Nucleus accumbens (tissue), 56 donors: ENCODE data around the gene MYORG.
"Not testable (repeated sequence)": the region's sequence is repeated elsewhere in the genome, so short reads cannot be mapped to it uniquely, and the experiment has no call there.

Experiments used
- DNase-seq, 56 donors: peaks; one replicate each; lab custom pipeline; 2025; lab: John Stamatoyannopoulos, UW

The MYORG gene

GRCh38 chr9:34338079-34338478 lies 38.6 kb downstream of the MYORG start:
- DNase-seq = not testable (repeated sequence)

- no peak for DNase-seq
Measured at GRCh38 chr9:34337403-34337802, 39.3 kb downstream of the MYORG start.

GRCh38 chr9:34335376-34335775 lies 41.3 kb downstream of the MYORG start:
- DNase-seq = no peak

GRCh38 chr9:34334916-34335315 lies 41.8 kb downstream of the MYORG start:
- peak in 5 of 56 donors; percentile 27 to 69 (median 42) for DNase-seq

- peak in 50 of 56 donors; percentile 15 to 87 (median 66) for DNase-seq
Measured at GRCh38 chr9:34334337-34334824, 42.3 kb downstream of the MYORG start.

- DNase-seq = no peak
Measured at GRCh38 chr9:34333836-34334235, 42.9 kb downstream of the MYORG start.

- DNase-seq = peak in 17 of 56 donors; percentile 3 to 48 (median 16)
Measured at GRCh38 chr9:34332076-34332964, 44.4 kb downstream of the MYORG start.

- DNase-seq = no peak
Measured at GRCh38 chr9:34331196-34331595, 45.5 kb downstream of the MYORG start.

- DNase-seq = peak; percentile 69 to 99 (median 96)
Measured at GRCh38 chr9:34328987-34329832, 47.5 kb downstream of the MYORG start, which contains the start of the genes KIF24 and NUDT2. Gene KIF24 (minus strand): TSS chr9:34329268. CDS start chr9:34311346, 17,922 bp downstream. Gene NUDT2 (plus strand): TSS chr9:34329569. CDS start chr9:34339040, 9,471 bp downstream.

GRCh38 chr9:34328500-34328986 lies 48.2 kb downstream of the MYORG start:
- peak in 1 of 56 donors; percentile 52 for DNase-seq

- no peak for DNase-seq
Measured at GRCh38 chr9:34326690-34327089, 50.0 kb downstream of the MYORG start.

- no peak for DNase-seq
Measured at GRCh38 chr9:34322899-34323591, 53.7 kb downstream of the MYORG start.

- no peak for DNase-seq
Measured at GRCh38 chr9:34321451-34321850, 55.2 kb downstream of the MYORG start.

GRCh38 chr9:34318163-34318790 lies 58.4 kb downstream of the MYORG start:
- DNase-seq = no peak

GRCh38 chr9:34317436-34317835 lies 59.3 kb downstream of the MYORG start:
- DNase-seq = no peak
